ENCODE results near the gene NTNG1. TPM values are rescaled to one million over a fixed set of nuclear protein-coding genes. Genes with fewer than 3 reads are reported as not detected.

Gene NTNG1
- total and polyA plus RNA-seq, 2 of the 13 experiments (the other 11 are each of a cell fraction or from before 2014, with no cell fraction given) = not detected

- ATAC-seq = no peak
Measured at GRCh38 chr1:107262467-107263286, 121.8 kb downstream of the NTNG1 start.

More at GRCh38 chr1:107262467-107263286, 121.8 kb downstream of the NTNG1 start:
- WGBS (ENCODE audit: low lambda C conversion rate) = 2% methylated on average over 5 of the region's 5 CpGs
- Histone ChIP-seq H3K36me3 (replicated peaks in 1 of 2; ENCODE audit: control insufficient read depth in 1 of 2, insufficient read depth in 2 of 2, low read length in 2 of 2) (no peaks in the 10 kb centered on the region), H3K27ac (ENCODE audit: extremely low read length, insufficient read depth, low read length) (no peak overlapping the region), H4K20me1 (ENCODE audit: insufficient read depth, low read length) (no peaks in the 10 kb centered on the region), H3K9ac (ENCODE audit: insufficient read depth, low read depth, low read length) (no peak overlapping the region), H2AFZ (ENCODE audit: low read length) (no peak overlapping the region), H3K4me2 (ENCODE audit: low read depth, low read length) (no peak overlapping the region), H3K4me1 (ENCODE audit: insufficient read depth, low read length) (no peaks in the 10 kb centered on the region), H3K4me3 (replicated peaks in 1 of 3; ENCODE audit: insufficient read depth in 1 of 3, low read depth in 2 of 3, low read length in 3 of 3) (no peak overlapping the region), H3K9me3 (ENCODE audit: low read length) (no peaks in the 10 kb centered on the region), H3K79me2 (ENCODE audit: insufficient read depth, low read length) (no peaks in the 10 kb centered on the region), H3K27me3 (ENCODE audit: control insufficient read depth in 1 of 2, insufficient read depth in 2 of 2, low read length in 2 of 2) (no peaks in the 10 kb centered on the region)
- ChIA-PET CTCF (ENCODE audit: low intra/inter-chr PET ratio, low total read pairs) (no interaction called here), POLR2A (no interaction called here)
- in situ Hi-C loops (cut with HindIII; ENCODE audit: extremely low pct_ligation_motif_present, low pct_unique_long_range_greater_than_20kb) = no loop called here
- BruUV-seq (replicated peaks) = no TSS peak
- peak; percentile 1 for DNase-seq (ENCODE audit: low spot score)
- FAIRE-seq = no peak
- intact Hi-C loops (cut with micrococcal nuclease; ENCODE audit: unreplicated experiment) = no loop called here
- TF ChIP-seq E2F5 (CRISPR knock-in tag; conservative IDR thresholded peaks at IDR 0.05) (no peak), TP53 (CRISPR knock-in tag; conservative IDR thresholded peaks at IDR 0.05) (no peak), ZNF430 (CRISPR knock-in tag; IDR thresholded peaks at IDR 0.05) (no peak), HNF1A (IDR thresholded peaks at IDR 0.05; ENCODE audit: low read depth) (no peak), HNF1A (CRISPR knock-in tag; IDR thresholded peaks at IDR 0.05; ENCODE audit: borderline replicate concordance) (no peak), CERS6 (CRISPR knock-in tag; IDR thresholded peaks at IDR 0.05) (no peak), SRF (IDR thresholded peaks at IDR 0.05; ENCODE audit: low read depth, low read length) (no peak), BORCS8-MEF2B (CRISPR knock-in tag; IDR thresholded peaks at IDR 0.05) (no peak), EHMT2 (IDR thresholded peaks at IDR 0.05; ENCODE audit: borderline replicate concordance, low read depth, low read length) (no peak), ZNF773 (CRISPR knock-in tag; IDR thresholded peaks at IDR 0.05; ENCODE audit: borderline replicate concordance) (no peak), TIGD3 (CRISPR knock-in tag; IDR thresholded peaks at IDR 0.05; ENCODE audit: borderline replicate concordance) (no peak), MIXL1 (CRISPR knock-in tag; IDR thresholded peaks at IDR 0.05) (no peak), ZFP1 (CRISPR knock-in tag; IDR thresholded peaks at IDR 0.05) (no peak), ZNF101 (CRISPR knock-in tag; IDR thresholded peaks at IDR 0.05; ENCODE audit: borderline replicate concordance, low read depth) (no peak), CC2D1A (CRISPR knock-in tag; IDR thresholded peaks at IDR 0.05) (no peak), ARNT (IDR thresholded peaks at IDR 0.05) (no peak), ZNF878 (CRISPR knock-in tag; IDR thresholded peaks at IDR 0.05) (no peak)
